ENCODE results near the gene FGF18. TPM values are rescaled to one million over a fixed set of nuclear protein-coding genes. Genes with fewer than 3 reads are reported as not detected.

Gene FGF18
- total RNA-seq, 3 donors from 2014 or later (not counting 1 experiment from before 2014, with no cell fraction given): 0.16 to 0.25 (median 0.23) TPM

DNA sequence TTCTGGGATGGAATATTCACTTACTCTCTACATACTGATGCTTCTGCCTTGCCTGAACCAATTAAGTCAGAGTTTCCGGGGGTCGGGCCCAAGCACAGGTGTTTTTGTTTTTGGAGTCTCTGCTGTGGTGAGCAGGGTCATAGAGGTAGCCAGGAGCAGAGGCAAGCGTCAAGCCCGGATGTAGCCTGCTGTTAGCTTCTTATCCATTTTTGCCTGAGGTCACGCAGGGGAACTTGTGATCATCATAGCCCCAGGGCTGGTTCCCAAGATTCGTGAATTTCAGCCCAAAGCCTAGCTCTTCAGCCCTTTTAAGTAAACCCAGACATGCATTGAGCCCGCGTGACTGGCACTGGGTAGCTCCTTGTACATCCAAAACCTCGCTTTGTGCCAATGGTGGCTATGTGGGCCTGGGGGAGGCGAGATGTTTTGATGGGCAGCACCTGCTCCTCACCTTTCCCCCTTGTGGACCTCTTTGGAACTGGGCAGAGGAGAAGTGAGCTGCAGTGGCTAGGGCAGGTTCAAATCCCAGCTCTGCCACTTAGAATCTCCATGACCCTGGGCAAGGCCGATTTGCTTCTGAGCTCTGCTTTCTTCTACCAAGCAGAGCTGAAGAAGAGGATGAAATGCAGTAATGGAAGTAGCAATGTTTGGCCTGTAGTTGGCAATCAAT is 33.7 kb downstream of the FGF18 start:
- no peak overlapping the region for H3K4me3 Mint-ChIP-seq
- H3K27ac ChIP-seq (ENCODE audit: low read length): no peak overlapping the region
- peaks cover 0 to 6% of the 10 kb centered on the region in 2 donors for H3K4me1 Mint-ChIP-seq
- 88% methylated on average over 11 of the region's 11 CpGs for WGBS (ENCODE audit: insufficient coverage)
- H3K4me1 ChIP-seq (ENCODE audit: control insufficient read depth, insufficient read depth, low read length): peaks cover 3% of the 10 kb centered on the region
- intact Hi-C loops (cut with micrococcal nuclease): no loop called here
- H3K9me3 ChIP-seq (ENCODE audit: control insufficient read depth, insufficient read depth, low read length): no peaks in the 10 kb centered on the region
- peaks cover 8% of the 10 kb centered on the region for H3K27me3 ChIP-seq (ENCODE audit: control insufficient read depth, insufficient read depth, low read length)
- no peaks in the 10 kb centered on the region for H3K36me3 ChIP-seq (ENCODE audit: control insufficient read depth, insufficient read depth, low read length)
- H3K9me3 Mint-ChIP-seq: no peaks in the 10 kb centered on the region
- H3K36me3 Mint-ChIP-seq: no peaks in the 10 kb centered on the region
- peaks cover 29 to 41% of the 10 kb centered on the region in 2 donors for H3K27me3 Mint-ChIP-seq (ENCODE audit: low read depth in 2 of 2)
- no peak for ATAC-seq
- DNase-seq: no peak
- TF ChIP-seq, protein P1, sequence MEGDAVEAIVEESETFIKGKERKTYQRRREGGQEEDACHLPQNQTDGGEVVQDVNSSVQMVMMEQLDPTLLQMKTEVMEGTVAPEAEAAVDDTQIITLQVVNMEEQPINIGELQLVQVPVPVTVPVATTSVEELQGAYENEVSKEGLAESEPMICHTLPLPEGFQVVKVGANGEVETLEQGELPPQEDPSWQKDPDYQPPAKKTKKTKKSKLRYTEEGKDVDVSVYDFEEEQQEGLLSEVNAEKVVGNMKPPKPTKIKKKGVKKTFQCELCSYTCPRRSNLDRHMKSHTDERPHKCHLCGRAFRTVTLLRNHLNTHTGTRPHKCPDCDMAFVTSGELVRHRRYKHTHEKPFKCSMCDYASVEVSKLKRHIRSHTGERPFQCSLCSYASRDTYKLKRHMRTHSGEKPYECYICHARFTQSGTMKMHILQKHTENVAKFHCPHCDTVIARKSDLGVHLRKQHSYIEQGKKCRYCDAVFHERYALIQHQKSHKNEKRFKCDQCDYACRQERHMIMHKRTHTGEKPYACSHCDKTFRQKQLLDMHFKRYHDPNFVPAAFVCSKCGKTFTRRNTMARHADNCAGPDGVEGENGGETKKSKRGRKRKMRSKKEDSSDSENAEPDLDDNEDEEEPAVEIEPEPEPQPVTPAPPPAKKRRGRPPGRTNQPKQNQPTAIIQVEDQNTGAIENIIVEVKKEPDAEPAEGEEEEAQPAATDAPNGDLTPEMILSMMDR (IDR thresholded peaks at IDR 0.05): no peak
- H3K4me3 ChIP-seq (ENCODE audit: low read length): no peak overlapping the region
- H3K27ac Mint-ChIP-seq: no peak overlapping the region

GRCh38 chr5:171453988-171454387 is 34.5 kb downstream of the FGF18 start:
- ATAC-seq: no peak
- H3K27me3 Mint-ChIP-seq (ENCODE audit: low read depth in 2 of 2): peaks cover 23 to 37% of the 10 kb centered on the region in 2 donors

DNA sequence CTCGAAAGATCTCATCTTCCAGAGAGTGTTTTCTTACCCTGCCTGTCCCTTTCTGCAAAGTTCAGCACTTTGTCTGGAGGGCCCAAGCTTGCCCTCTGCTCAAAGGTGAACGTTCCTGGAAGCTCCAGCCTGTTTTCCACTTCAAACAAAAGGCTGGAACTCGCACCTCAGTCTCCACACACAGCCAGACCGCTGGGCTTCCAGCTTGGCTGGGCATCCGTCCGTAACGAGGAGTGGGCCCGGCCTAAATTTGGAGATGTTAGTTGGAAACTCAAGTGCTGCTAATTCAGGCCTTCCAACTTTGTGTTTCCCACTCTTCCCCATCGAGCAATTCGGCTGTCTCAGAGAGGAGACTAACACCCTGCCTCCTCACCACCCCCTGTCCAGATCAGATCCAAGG is 35.1 kb downstream of the FGF18 start:
- H3K27me3 Mint-ChIP-seq (ENCODE audit: low read depth in 2 of 2): peaks cover 24 to 38% of the 10 kb centered on the region in 2 donors
- 83% methylated on average over 10 of the region's 10 CpGs for WGBS (ENCODE audit: insufficient coverage)
- no peaks in the 10 kb centered on the region for H3K9me3 Mint-ChIP-seq
- H3K4me1 ChIP-seq (ENCODE audit: control insufficient read depth, insufficient read depth, low read length): peaks cover 3% of the 10 kb centered on the region
- H3K4me1 Mint-ChIP-seq: peaks cover 0 to 6% of the 10 kb centered on the region in 2 donors
- H3K4me3 Mint-ChIP-seq: no peak overlapping the region
- intact Hi-C loops (cut with micrococcal nuclease): no loop called here
- no peak overlapping the region for H3K4me3 ChIP-seq (ENCODE audit: low read length)
- no peaks in the 10 kb centered on the region for H3K9me3 ChIP-seq (ENCODE audit: control insufficient read depth, insufficient read depth, low read length)
- H3K27ac ChIP-seq (ENCODE audit: low read length): no peak overlapping the region
- no peak overlapping the region for H3K27ac Mint-ChIP-seq
- DNase-seq (no peak), ATAC-seq (no peak)
- H3K27me3 ChIP-seq (ENCODE audit: control insufficient read depth, insufficient read depth, low read length): peaks cover 4% of the 10 kb centered on the region
- no peaks in the 10 kb centered on the region for H3K36me3 Mint-ChIP-seq
- no peaks in the 10 kb centered on the region for H3K36me3 ChIP-seq (ENCODE audit: control insufficient read depth, insufficient read depth, low read length)
- TF ChIP-seq, protein P1 (IDR thresholded peaks at IDR 0.05): no peak

More at GRCh38 chr5:171453988-171454387, 34.5 kb downstream of the FGF18 start:
- TF ChIP-seq, protein P1 (IDR thresholded peaks at IDR 0.05): no peak
- H3K4me1 Mint-ChIP-seq: peaks cover 0 to 6% of the 10 kb centered on the region in 2 donors
- H3K27ac Mint-ChIP-seq: no peak overlapping the region
- peaks cover 3% of the 10 kb centered on the region for H3K4me1 ChIP-seq (ENCODE audit: control insufficient read depth, insufficient read depth, low read length)
- no peaks in the 10 kb centered on the region for H3K9me3 ChIP-seq (ENCODE audit: control insufficient read depth, insufficient read depth, low read length)
- no peak overlapping the region for H3K4me3 Mint-ChIP-seq
- H3K36me3 Mint-ChIP-seq: no peaks in the 10 kb centered on the region
- DNase-seq: no peak
- H3K27me3 ChIP-seq (ENCODE audit: control insufficient read depth, insufficient read depth, low read length): peaks cover 5% of the 10 kb centered on the region
- no peak overlapping the region for H3K4me3 ChIP-seq (ENCODE audit: low read length)
- H3K36me3 ChIP-seq (ENCODE audit: control insufficient read depth, insufficient read depth, low read length): no peaks in the 10 kb centered on the region
- no peak overlapping the region for H3K27ac ChIP-seq (ENCODE audit: low read length)
- intact Hi-C loops (cut with micrococcal nuclease): no loop called here
- WGBS (ENCODE audit: insufficient coverage): 85% methylated on average over 2 of the region's 2 CpGs
- H3K9me3 Mint-ChIP-seq: no peaks in the 10 kb centered on the region

GRCh38 chr5:171455522-171455921 is 36.1 kb downstream of the FGF18 start:
- no peaks in the 10 kb centered on the region for H3K36me3 Mint-ChIP-seq
- no peak overlapping the region for H3K4me3 Mint-ChIP-seq
- Histone ChIP-seq H3K9me3 (ENCODE audit: control insufficient read depth, insufficient read depth, low read length) (no peaks in the 10 kb centered on the region), H3K4me3 (ENCODE audit: low read length) (no peak overlapping the region), H3K4me1 (ENCODE audit: control insufficient read depth, insufficient read depth, low read length) (peaks cover 3% of the 10 kb centered on the region), H3K27me3 (ENCODE audit: control insufficient read depth, insufficient read depth, low read length) (peaks cover 4% of the 10 kb centered on the region), H3K36me3 (ENCODE audit: control insufficient read depth, insufficient read depth, low read length) (no peaks in the 10 kb centered on the region), H3K27ac (ENCODE audit: low read length) (no peak overlapping the region)
- no peaks in the 10 kb centered on the region for H3K9me3 Mint-ChIP-seq
- TF ChIP-seq, protein P1 (IDR thresholded peaks at IDR 0.05): no peak
- no peak overlapping the region for H3K27ac Mint-ChIP-seq
- peaks cover 24 to 41% of the 10 kb centered on the region in 2 donors for H3K27me3 Mint-ChIP-seq (ENCODE audit: low read depth in 2 of 2)
- WGBS (ENCODE audit: insufficient coverage): 87% methylated on average over 2 of the region's 2 CpGs
- ATAC-seq (no peak), DNase-seq (no peak)
- intact Hi-C loops (cut with micrococcal nuclease): no loop called here
- H3K4me1 Mint-ChIP-seq: peaks cover 0 to 6% of the 10 kb centered on the region in 2 donors

All from natural killer cell (primary cell).